Panc1 (cell line): Measurements from ENCODE around the gene USP14. TPM values are rescaled to one million over a fixed set of nuclear protein-coding genes. Genes with fewer than 3 reads are reported as not detected.

Experiments used
- ATAC-seq: fragments of 200-7000 bp; cut with Tn5 transposase; 2 replicates; pipeline ENCODE4 v1.9.1; 2020; ENCODE audit warnings: mild to moderate bottlenecking, moderate library complexity
- BruUV-seq: library from RNA; stranded (reverse); fragments of 400-500 nt; replicated peaks from 2 replicates; lab custom pipeline; 2021; lab: Mats Ljungman, UMichigan
- CTCF ChIA-PET: fragments of 300-600 bp; sonication (Branson Sonifier 250); formaldehyde crosslinking; loops from one replicate; lab custom pipeline; 2022; ENCODE audit warnings: antibody characterized with exemption; lab: Charles Lee
- POLR2A ChIA-PET: fragments of 300-600 bp; sonication (Branson Sonifier 250); formaldehyde crosslinking; loops from one replicate; lab custom pipeline; 2022; ENCODE audit warnings: antibody characterized with exemption; lab: Charles Lee
- DNase-seq: peaks from one replicate; pipeline ENCODE4 v3.0.0-alpha.2; 2010; ENCODE audit warnings: low read depth, low spot score
- H3K27ac ChIP-seq: 2 replicates; pipeline ENCODE4 v1.5.1; 2011; ENCODE audit warnings: mild to moderate bottlenecking, low read length, inconsistent platforms
- H3K27me3 ChIP-seq: fragments of 200-500 bp; sonication (Bioruptor generic); 2 replicates; pipeline ENCODE4 v1.6.0; 2014; ENCODE audit warnings: low read length, inconsistent platforms; ENCODE audit not compliant: control insufficient read depth, insufficient read depth
- H3K36me3 ChIP-seq: fragments of 200-500 bp; sonication (Bioruptor generic); 2 replicates; pipeline ENCODE4 v1.5.1; 2014; ENCODE audit warnings: inconsistent platforms, mild to moderate bottlenecking, low read length, moderate library complexity; ENCODE audit not compliant: control insufficient read depth, insufficient read depth
- H3K4me1 ChIP-seq: 2 replicates; pipeline ENCODE4 v1.5.1; 2011; ENCODE audit warnings: inconsistent platforms, mild to moderate bottlenecking, low read length, moderate library complexity; ENCODE audit not compliant: control insufficient read depth, insufficient read depth
- H3K4me3 ChIP-seq, 2 experiments: 2 replicates each; pipeline ENCODE4 v1.5.1; 2011 to 2012; ENCODE audit warnings: low read depth in 2 of 2, low read length in 2 of 2, mild to moderate bottlenecking in 2 of 2, inconsistent platforms in 1 of 2, moderate library complexity in 1 of 2
- H3K9me3 ChIP-seq: fragments of 200-500 bp; sonication (Bioruptor generic); 2 replicates; pipeline ENCODE4 v1.5.1; 2014; ENCODE audit warnings: low read depth, mild to moderate bottlenecking, inconsistent platforms, low read length, moderate library complexity; ENCODE audit not compliant: control insufficient read depth, insufficient read depth
- CTCF ChIP-seq: fragments of 450-650 bp; IDR thresholded peaks from 2 replicates; pipeline ENCODE4 v1.5.1; 2017; ENCODE audit warnings: mild to moderate bottlenecking
- POLR2AphosphoS5 ChIP-seq: IDR thresholded peaks from 2 replicates; pipeline ENCODE4 v1.6.1; 2012; ENCODE audit warnings: mild to moderate bottlenecking, low read depth, low read length, moderate library complexity
- REST ChIP-seq, 2 experiments: IDR thresholded peaks; 2 replicates each; pipeline ENCODE4 v1.6.1; 2011 to 2012; ENCODE audit warnings: low read depth in 2 of 2, control low read depth in 1 of 2, low read length in 1 of 2, mild to moderate bottlenecking in 1 of 2, moderate library complexity in 1 of 2; ENCODE audit not compliant: insufficient read depth in 1 of 2
- SIN3A ChIP-seq: IDR thresholded peaks from 2 replicates; pipeline ENCODE4 v1.6.1; 2012; ENCODE audit warnings: low read depth, mild to moderate bottlenecking, low read length, moderate library complexity, borderline replicate concordance; ENCODE audit not compliant: insufficient read depth
- TCF7L2 ChIP-seq: IDR thresholded peaks from 2 replicates; pipeline ENCODE4 v1.6.1; 2011; ENCODE audit warnings: mild to moderate bottlenecking, low read depth, low read length, inconsistent platforms
- in situ Hi-C: cut with HindIII; loops from 2 replicates; pipeline ENCODE4 v1.10.0; 2016; ENCODE audit warnings: low sequenced_read_pairs, low pct_unique_long_range_greater_than_20kb
- intact Hi-C: fragments of 100-400 bp; cut with micrococcal nuclease; formaldehyde crosslinking; loops from one replicate; pipeline ENCODE4 v1.10.0; 2022; ENCODE audit not compliant: unreplicated experiment
- total RNA-seq: library from RNA; stranded (reverse); gene quantifications from one replicate; pipeline ENCODE4 v1.2.1, GENCODE V29; 2021; ENCODE audit not compliant: unreplicated experiment

Gene USP14
- total RNA-seq, 1 experiment from 2014 or later, result 75.0 TPM

DNA sequence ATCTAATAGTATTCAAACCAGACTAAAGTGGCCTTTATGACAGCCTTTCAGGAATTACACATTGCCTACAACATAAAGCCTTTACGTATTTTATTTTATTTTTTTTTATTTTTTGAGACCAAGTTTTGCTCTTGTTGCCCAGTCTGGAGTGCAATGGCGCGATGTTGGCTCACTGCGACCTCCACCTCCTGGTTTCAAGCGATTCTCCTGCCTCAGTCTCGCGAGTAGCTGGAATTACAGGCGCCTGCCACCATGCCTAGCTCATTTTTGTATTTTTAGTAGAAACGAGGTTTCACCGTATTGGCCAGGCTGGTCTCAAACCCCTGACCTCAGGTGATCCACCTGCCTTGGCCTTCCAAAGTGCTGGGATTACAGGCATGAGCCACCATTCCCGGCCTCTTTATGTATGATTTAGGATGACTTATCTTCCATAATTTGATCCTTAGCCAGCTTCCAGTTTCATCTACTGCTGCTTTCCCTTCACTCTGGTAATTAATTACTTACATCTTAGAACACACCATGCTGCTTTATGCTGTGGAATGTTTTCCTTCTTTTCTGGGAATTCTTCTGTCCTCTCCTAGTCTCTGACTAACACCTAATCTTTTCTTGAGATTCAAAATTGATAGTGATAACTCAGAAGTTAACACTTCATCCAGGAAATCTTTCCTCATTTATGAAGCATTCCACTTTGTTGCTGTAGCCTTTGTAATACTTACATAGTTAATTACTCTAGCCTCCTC is 2.6 kb downstream of the USP14 start:
- ATAC-seq (no peak), DNase-seq (no peak)
- no peak for TF ChIP-seq SIN3A
- TF ChIP-seq REST (IDR thresholded peaks at IDR 0.05; ENCODE audit: insufficient read depth in 1 of 2, low read depth in 2 of 2, low read length in 1 of 2), result no peak
- TF ChIP-seq POLR2AphosphoS5, result no peak
- no peak for TF ChIP-seq CTCF
- ChIA-PET POLR2A (interaction anchor here (0.6 kb wide), 1 partner anchor 10 kb away, joined by 5 read pairs; no protein-coding TSS in a partner anchor), CTCF (interaction anchor here (0.6 kb wide), 1 partner anchor 176 kb away, joined by 4 read pairs; no protein-coding TSS in a partner anchor)
- H3K4me1 ChIP-seq, result peaks cover 19% of the 10 kb centered on the region
- peaks cover 14% of the 10 kb centered on the region; the same call in 1 of the 2 replicates for H3K36me3 ChIP-seq
- H3K4me3 ChIP-seq, result no peak overlapping the region
- no peaks in the 10 kb centered on the region for H3K9me3 ChIP-seq
- in situ Hi-C loops, result no loop called here
- H3K27ac ChIP-seq, result no peak overlapping the region
- no TSS peak for BruUV-seq
- intact Hi-C loops, result no loop called here
- no peaks in the 10 kb centered on the region for H3K27me3 ChIP-seq

DNA sequence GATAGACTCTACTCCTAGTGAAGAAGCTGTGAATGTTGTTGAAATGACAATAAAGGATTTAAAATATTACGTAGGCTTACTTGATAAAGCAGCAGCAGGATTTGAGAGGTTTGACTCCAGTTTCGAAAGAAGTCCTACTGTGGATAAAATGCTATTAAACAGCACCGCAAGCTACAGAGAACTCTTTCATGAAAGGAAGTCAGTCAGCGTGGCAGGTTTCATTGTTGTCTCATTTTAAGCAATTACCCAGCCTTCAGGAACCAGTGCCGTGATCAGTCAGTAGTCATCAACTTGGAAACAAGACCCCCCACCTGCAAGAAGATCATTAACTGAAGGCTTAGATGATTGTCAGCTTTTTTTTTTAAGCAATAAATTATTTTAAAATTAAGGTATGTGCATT is 14.0 kb downstream of the USP14 start:
- no peak overlapping the region for H3K27ac ChIP-seq
- peaks cover 5% of the 10 kb centered on the region for H3K36me3 ChIP-seq
- ChIA-PET POLR2A (no interaction called here), CTCF (no interaction called here)
- no peak for ATAC-seq
- intact Hi-C loops, result no loop called here
- no peaks in the 10 kb centered on the region for H3K4me1 ChIP-seq
- no peaks in the 10 kb centered on the region for H3K9me3 ChIP-seq
- DNase-seq, result no peak
- H3K27me3 ChIP-seq, result no peaks in the 10 kb centered on the region
- no TSS peak for BruUV-seq
- H3K4me3 ChIP-seq, result no peak overlapping the region
- in situ Hi-C loops, result no loop called here
- TF ChIP-seq TCF7L2 (no peak), POLR2AphosphoS5 (no peak), CTCF (no peak), SIN3A (no peak), REST (IDR thresholded peaks at IDR 0.05; ENCODE audit: insufficient read depth in 1 of 2, low read depth in 2 of 2, low read length in 1 of 2) (no peak)
